Measurements from ENCODE around the gene TLN1. TPM values are rescaled to one million over a fixed set of nuclear protein-coding genes. Genes with fewer than 3 reads are reported as not detected.

The TLN1 gene

DNA sequence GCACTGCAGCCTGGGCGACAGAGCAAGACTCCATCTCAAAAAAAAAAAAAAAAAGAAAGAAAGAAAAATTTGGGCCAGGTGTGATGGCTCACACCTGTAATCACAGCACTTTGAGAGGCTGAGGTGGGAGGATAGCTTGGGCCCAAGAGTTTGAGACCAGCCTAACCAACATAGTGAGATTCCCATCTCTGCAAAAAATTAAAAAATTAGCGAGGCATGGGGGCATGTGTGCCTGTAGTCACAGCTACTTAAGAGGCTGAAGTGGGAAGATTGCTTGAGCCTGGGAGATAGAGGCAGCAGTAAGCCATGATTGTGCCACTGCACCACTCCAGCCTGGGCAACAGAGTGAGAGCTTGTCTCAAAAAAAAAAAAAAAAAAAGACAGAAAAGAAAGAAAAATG, 78.4 kb downstream of the TLN1 start:
- Histone ChIP-seq H3K4me3 (ENCODE audit: low read length) (no peak overlapping the region), H3K4me2 (ENCODE audit: low read length) (no peak overlapping the region), H3K27me3 (ENCODE audit: control insufficient read depth, insufficient read depth, low read length) (no peaks in the 10 kb centered on the region), H3K36me3 (ENCODE audit: insufficient read depth, low read length) (no peaks in the 10 kb centered on the region), H3K9me3 (replicated peaks; ENCODE audit: low read length) (no peaks in the 10 kb centered on the region), H3K9ac (ENCODE audit: low read depth, low read length) (no peak overlapping the region), H3K4me1 (ENCODE audit: control insufficient read depth, insufficient read depth, low read length) (peaks cover 29% of the 10 kb centered on the region)

DNA sequence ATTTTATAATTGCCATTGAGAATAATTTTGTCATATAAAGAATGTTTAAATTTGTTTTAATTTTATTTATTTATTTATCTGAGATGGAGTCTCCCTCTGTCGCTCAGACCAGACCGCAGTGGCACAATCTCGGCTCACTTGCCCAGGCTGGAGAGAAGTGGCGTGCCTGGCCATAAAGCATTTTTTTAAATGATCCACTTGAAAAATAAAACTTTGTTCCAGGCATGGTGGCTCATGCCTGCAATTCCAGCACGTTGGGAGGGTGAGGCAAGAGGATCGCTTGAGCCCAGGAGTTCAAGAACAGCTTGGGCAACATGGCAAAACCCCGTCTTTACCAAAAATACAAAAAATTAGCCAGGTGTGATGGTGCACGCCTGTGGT, 79.2 kb downstream of the TLN1 start:
- Histone ChIP-seq H3K4me1 (ENCODE audit: control insufficient read depth, insufficient read depth, low read length) (peaks cover 29% of the 10 kb centered on the region), H3K4me2 (ENCODE audit: low read length) (no peak overlapping the region)

DNA sequence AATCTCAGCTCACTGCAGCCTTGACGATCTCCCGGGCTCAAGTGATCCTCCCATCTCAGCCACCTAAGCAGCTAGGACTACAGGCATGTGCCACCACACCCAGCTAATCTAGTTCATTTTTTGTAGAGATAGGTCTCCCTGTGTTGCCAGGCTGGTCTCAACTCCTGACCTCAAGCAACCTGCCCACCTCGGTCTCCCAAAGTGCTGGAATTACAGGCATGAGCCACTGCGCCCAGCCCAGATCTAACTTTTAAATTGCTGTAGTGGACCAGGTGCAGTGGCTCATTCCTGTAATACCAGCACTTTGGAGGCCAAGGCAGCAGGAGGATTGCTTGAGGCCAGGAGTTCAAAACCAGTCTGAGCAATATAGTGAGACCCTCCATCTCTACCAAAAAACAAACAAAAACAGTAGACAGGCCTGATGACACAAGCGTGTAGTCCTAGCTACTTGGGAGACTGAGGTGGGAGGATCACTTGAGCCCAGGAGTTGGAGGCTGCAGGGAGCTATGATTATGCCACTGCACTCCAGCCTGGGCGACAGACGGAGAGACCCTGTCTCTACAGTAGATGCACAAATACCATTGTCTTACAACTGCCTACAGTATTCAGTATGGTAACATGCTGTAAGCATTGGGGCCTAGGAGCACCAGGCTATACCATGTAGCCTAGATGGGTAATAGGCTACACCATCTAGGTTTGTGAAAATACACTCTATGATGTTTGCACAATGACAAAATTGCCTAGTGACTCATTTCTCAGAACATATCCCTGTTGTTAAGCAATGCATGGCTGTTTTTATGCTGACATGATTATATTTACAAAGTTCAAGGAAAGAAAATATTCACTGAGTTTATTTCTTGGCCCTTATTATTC, 79.8 kb downstream of the TLN1 start:
- Histone ChIP-seq H3K9me3 (replicated peaks; ENCODE audit: low read length) (no peaks in the 10 kb centered on the region), H3K4me3 (ENCODE audit: low read length) (no peak overlapping the region), H3K36me3 (ENCODE audit: insufficient read depth, low read length) (no peaks in the 10 kb centered on the region), H3K4me2 (ENCODE audit: low read length) (no peak overlapping the region), H3K9ac (ENCODE audit: low read depth, low read length) (no peak overlapping the region), H3K4me1 (ENCODE audit: control insufficient read depth, insufficient read depth, low read length) (peaks cover 27% of the 10 kb centered on the region), H3K27me3 (ENCODE audit: control insufficient read depth, insufficient read depth, low read length) (no peaks in the 10 kb centered on the region)

More for the DNA sequence above, 79.2 kb downstream of the TLN1 start:
- no peak overlapping the region for H3K9ac ChIP-seq (ENCODE audit: low read depth, low read length)
- H3K9me3 ChIP-seq (replicated peaks; ENCODE audit: low read length), result no peaks in the 10 kb centered on the region
- H3K36me3 ChIP-seq (ENCODE audit: insufficient read depth, low read length), result no peaks in the 10 kb centered on the region
- H3K27me3 ChIP-seq (ENCODE audit: control insufficient read depth, insufficient read depth, low read length), result no peaks in the 10 kb centered on the region
- no peak overlapping the region for H3K4me3 ChIP-seq (ENCODE audit: low read length)

DNA sequence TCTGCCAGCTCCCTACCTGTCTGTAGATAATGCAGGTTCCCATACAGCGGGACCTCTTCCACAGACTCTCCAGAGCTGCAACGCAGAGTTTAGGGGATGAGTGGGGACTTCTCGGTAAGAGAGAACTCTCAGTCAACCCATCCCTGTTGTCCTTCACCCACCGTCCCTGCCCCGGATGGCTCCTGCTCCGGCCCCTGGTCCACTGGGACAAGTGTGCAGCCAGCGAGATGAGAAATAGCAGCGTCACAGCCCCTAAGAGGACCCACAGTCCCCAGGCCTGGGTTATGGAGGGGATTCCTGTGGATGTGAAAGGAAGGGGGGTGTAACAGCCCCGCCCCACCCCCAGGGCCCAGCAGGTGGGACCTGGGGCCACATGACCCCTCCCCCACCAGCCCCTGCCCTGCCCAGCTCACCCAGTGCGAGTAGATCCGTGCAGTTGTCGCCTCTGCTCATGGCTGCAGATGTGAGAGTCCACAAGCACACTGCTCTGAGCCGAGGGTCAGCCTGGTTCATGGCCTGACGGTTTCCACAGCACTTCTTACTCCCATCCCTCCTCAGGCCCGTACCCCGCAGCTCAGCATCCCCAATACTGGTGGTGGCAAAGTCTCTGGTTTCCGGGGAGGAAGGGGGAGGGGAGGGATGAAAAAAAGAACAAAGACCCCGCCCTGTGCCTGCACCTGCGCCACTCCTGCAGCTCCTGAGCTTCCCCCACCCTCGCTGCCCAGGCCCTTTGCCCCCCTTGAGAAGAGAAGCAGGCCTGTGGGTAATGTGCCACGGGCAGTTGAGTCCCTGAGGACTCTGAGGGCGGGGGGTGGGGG, 81.4 kb downstream of the TLN1 start, which contains the start of gene SIT1:
TSS of gene SIT1 (minus strand) at position 591 of the 818 bp plus-strand sequence. CDS start at position 513, 78 bp downstream.
- Histone ChIP-seq H3K27me3 (ENCODE audit: control insufficient read depth, insufficient read depth, low read length) (no peaks in the 10 kb centered on the region), H3K4me3 (ENCODE audit: low read length) (no peak within 1 kb of the TSS), H3K36me3 (ENCODE audit: insufficient read depth, low read length) (no peaks in the 10 kb centered on the region), H3K4me2 (ENCODE audit: low read length) (peak within 1 kb of the TSS; percentile 8), H3K9ac (ENCODE audit: low read depth, low read length) (peak within 1 kb of the TSS; percentile 32), H3K4me1 (ENCODE audit: control insufficient read depth, insufficient read depth, low read length) (peaks cover 38% of the 10 kb centered on the region), H3K9me3 (replicated peaks; ENCODE audit: low read length) (no peaks in the 10 kb centered on the region)

DNA sequence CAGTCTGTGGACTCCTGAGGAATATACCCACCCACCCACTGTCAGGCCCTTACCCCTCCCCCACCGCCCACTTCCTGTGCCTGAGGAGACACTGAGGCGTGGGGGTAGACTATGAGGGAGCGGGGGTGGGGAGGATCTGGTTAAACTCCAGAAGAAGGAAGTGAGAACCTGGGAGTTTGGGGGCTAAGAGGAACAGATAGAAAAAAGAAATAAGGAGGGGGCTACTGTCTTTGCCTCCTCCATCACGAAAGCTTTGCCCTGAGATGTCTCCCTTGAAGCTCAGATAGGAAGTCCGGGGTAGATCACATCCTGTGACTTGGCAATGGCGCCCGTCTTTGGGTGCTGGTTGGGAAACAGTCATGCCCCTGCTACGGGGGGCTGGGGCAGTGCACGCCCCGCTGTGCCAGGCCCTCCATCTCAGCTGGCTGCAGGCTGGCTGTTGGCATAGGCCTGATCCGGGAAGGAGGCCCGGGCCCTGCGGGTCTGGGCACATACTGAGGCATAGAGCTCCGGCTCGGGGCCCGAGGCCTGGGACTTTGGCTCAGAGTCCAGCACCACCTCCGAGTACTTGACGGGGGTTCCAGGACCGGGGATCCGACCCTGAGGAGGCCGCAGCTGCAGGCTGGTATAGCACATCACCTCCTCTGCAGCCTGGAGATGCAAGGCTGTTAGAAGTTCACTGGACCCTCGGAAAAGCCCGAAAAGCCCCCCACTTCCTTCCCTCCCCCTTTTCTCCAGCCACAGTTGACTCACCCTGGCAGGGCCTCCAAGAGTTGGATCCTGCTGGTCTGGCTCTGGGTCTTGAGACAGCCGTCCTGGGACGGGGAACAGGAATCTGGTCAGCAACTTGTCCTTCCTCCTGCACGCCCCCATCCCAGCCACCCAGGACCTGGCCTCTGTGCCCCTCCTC, 82.3 kb downstream of the TLN1 start:
- Histone ChIP-seq H3K9me3 (replicated peaks; ENCODE audit: low read length) (no peaks in the 10 kb centered on the region), H3K27me3 (ENCODE audit: control insufficient read depth, insufficient read depth, low read length) (no peaks in the 10 kb centered on the region), H3K4me2 (ENCODE audit: low read length) (peak overlapping the region; percentile 8), H3K9ac (ENCODE audit: low read depth, low read length) (peak overlapping the region; percentile 32), H3K4me1 (ENCODE audit: control insufficient read depth, insufficient read depth, low read length) (peaks cover 44% of the 10 kb centered on the region), H3K36me3 (ENCODE audit: insufficient read depth, low read length) (no peaks in the 10 kb centered on the region), H3K4me3 (ENCODE audit: low read length) (peak overlapping the region; percentile 20)

Small RNAs within 50 kb of the gene (small RNA-seq; reads per million reads assigned to genes)
- gene MIR6853 (not detected), gene RMRP (not detected), gene RN7SL22P (not detected)

Data from skeletal muscle satellite cell (primary cell).